Measurements from ENCODE around the gene ARMC12.

Gene ARMC12

DNA sequence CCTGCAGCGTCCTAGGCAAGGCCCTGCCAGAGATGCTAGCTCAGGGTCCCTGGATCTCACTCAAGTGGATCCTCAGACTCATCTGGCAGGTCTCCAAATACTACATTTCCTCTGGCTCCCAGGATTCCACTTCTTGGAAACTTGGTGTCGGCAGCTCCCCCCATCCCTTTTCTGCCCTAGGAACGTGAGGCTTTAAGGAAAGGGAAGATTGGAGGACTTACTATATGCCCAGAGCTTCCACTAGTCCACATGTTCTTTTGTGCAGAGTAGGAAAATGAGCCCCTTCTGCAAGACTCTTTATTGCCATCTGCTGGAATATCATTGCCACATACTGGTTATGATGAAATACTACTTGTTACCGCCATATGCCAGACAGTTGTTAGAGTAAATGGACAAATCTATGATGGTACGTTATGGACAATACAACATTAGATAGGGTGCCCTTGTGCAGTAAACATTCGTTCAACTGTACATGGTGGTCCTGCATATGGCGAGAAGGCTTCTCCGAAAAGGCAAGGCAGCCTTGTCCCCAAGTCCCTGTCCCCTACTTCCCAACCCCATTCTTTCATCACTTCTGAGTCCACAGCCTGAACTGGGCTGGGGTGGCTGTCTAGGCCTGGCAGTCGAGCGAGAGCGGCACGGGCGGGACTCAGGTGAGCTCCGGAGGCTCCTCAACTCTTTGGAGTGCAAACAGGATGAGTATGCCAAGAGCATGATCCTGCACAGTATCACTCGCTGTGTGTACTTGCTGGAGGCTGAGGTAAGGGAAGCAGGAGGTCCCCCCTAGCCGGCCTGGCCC, 780 bp downstream of the ARMC12 start:
- peak; percentile 86 for DNase-seq

DNA sequence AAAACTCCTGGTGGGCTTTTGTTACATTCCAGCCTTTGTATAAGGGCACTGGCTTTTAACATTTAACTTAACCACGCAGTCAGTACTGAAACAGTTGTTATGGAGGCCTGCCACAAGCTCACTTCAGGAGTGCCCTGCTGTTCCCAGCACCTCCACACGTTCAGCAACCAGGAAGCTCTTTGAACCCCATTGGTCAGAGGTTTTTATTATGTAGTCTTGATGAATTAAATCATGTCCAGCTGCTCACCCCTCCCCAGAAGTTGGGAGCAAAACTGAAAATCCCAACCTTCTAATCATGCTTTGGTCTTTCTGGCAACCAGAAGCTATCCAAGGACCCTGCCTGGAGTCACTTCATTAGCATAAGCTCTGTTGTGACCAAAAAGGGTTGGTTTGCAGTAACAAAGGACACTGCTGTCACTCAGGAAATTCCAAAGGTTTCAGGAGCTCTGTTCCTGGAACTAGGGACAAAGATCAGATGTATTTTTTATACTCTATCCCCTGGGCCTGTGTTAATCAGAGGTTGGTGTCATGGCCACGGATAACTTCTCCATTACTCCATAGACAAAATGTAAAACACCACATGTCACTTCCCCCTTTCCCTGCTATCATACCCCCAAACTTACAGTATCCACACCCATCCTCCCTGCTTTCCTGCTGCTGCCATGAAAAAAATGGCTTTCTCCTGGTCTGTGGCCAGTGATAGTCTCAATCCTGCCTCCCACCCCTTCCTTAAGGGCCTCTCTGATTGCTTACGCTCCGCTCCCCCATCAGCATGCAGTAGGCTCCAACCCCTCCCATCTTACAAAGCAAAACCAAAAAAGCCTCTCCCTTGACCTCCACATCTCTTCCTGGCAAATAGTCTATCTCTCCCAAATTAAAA, 3.1 kb downstream of the ARMC12 start:
- no peak for DNase-seq

DNA sequence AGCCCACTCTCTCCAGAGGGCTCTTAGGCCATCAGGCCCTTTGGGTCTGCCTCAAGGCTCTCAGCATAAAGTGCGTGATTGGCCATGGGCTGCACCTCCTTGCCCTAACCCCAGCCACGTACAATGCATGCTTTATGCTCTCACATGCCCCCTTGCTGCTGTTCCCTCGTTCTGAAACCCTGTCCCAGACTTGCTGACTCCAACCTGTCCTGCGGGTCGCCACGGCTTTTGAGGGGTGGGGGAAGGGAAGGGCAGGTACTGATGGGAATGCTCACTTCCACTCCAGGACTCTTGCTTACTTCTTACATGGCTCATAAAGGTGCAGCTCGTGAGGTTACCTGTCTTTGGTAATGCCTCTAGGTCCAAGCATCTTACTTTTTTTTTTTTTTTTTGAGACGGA, 6.0 kb downstream of the ARMC12 start:
- DNase-seq = no peak

DNA sequence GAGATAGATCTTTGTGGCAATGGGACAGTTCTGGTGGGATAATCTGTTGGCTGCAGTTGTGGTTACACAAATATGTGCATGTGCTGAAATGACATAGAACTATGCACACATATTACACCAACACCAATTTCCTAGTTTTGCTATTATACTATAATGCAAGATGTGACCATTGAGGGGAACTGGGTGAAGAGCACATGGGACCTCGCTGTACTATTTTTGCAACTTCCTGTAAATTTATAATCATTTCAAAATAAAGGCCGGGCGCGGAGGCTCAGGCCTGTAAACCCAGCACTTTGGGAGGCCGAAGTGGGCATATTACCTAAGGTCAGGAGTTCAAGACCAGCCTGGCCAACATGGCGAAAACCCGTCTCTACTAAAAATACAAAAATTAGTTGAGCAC, 8.7 kb downstream of the ARMC12 start:
- DNase-seq = no peak

DNA sequence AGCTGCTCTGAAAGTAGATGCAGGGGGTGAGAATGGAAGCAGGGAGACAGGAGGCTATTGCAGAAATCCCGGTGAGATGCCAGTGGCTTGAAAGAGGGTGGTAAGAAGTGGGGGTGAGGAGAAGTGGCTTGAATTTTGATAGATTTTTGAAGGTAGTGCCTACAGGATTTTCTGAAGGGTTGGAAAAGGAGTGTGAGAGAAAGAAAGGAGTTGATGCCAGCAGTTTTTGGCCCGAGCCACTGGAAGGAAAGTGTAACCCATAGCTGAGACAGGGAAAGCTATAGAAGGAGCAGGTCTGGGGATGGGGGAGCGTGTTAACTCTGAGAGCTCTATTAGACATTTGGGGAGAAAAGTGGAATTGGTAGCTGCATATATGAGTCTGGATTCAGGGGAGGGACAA, 9.7 kb downstream of the ARMC12 start:
- DNase-seq = no peak

DNA sequence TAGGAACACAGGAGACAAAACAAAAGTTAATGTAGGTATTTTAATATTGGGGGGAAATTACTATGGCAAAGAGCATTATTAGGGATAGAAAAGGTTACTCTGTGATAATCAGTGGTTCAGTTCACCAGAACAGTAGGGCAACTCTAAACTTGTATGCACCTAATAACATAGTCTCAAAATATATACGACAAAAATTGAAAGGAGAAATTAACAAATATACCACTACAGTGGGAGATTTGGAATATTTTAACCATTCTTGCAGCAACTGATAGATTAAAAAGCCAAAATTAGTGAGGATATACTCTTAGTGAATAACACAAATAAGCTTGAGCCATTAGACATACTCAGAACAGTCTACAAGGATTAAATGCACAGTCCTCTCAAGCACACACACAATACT, 11.0 kb downstream of the ARMC12 start:
- DNase-seq = no peak

DNA sequence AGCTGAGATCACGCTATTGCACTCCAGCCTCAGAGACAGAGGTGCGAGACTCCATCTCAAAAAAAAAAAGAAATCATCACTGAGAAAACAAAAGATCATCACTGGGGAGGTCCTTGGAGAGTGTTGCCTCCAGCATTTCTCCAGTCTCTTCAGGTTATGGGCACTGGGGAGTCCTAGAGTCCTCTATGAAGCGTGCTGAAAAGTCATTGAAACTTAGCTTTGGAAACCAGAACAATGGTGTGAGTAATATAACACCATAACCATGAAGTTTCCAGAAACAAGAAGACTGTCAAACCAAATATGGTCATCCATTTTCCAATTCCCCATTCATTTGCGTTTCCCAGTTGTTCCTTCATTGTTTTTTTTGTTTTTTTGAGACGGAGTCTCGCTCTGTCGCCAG, 13.7 kb downstream of the ARMC12 start:
- no peak for DNase-seq

DNA sequence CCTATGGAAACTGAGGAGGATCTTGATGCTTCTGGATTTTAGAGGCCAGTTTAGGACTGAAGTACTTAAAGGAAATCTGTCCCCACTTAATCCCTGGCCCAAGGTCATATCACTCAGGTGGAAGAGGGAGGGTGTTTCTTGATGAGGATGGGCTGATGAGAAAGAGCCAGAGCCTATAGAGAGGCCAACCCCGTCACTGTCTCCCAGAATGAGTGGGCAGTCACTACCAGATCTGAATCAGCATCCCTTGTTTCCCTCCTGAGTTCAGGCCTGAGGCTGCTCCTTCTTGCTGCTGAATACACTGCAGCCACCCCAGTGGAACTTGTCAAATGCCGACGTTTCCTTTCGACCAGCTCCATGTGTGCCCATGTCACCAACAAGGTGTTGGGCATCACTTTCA, 14.8 kb downstream of the ARMC12 start:
- DNase-seq = no peak

DNA sequence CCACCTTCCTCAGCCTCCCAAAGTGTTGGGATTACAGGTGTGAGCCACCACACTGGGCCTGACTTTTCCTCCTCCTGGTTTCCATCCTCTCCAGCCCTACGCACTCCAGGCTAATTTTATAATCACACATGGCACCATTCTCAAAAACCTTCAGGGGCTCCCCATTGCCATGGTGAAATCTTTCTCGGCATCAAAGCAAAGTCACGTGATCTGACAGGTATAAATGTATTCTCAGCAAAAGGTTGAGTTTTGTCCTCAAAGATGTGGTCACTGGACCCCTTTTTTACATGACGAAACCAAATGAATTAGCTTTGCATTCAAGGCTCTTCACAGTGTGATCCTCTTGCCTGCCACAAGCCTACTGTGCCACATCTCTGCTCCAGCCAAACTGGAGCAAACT, 15.5 kb downstream of the ARMC12 start:
- DNase-seq = no peak

DNA sequence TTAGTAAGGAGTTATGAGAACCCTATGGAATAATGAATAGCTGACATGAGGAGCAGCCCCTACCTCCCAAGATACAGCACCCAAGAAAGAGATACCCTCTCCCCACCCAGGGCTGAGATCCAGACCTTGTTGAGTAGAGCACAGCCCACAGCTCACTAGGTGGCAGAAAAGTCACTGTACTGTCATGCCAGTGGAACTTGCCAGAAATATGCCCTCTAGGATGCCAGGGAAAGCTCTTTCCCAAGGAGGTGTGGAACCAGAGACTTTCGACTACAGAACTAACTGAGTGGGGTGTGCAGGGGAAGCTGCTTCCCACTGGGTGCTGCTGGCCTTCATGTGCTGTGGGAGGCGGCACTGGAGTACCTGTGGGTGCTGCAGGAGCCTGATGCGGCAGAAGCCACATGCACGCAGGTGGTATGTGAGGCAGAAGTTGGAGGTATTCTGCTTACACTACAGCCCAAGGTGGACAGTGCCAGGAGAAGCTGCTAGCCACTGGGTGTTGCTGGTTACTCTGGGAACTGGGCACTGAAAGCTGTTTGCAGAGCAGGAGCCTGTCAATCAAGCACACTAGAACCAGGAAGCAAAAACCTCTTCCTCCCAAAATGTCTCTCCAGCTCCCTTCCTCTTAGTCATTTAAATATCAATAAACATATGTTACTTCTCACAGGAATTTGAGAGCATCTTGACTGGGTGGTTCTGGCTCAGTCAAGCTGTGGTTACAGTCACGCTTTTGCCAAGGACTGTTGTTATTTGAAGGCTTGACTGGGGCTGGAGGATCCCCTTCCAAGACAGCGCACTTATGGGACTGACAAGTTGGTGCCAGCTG, 17.8 kb downstream of the ARMC12 start:
- DNase-seq = no peak

DNA sequence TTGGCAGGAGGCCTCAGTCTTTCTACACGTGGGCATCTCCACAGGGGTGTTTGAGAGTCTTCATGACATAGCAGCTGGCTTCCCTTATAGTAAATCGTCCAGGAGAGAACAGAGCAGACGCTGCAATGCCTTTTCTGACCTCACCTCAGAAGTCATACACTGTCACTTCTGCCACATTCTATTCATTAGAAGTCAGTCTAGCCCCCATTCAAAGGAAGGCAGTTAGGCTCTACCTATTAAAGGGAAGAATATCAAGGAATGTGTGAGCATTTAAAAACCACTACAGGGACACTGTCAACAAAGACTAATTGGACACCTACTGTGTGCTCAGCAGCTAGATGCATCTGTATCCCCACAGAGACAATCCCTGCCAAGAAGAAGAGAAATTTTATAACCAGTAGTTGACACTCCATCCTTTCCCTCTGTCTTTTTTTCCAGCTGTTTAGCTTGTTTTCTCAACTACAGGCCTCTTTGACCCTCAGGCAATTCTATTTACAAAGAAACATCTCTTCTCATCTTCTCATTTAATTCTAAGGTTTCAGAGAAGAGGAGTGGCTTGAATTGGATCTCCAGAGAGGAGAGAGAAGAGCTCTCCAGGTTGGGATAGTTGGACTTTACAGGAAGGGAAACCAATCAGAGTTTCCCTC, 18.6 kb downstream of the ARMC12 start:
- DNase-seq = no peak

DNA sequence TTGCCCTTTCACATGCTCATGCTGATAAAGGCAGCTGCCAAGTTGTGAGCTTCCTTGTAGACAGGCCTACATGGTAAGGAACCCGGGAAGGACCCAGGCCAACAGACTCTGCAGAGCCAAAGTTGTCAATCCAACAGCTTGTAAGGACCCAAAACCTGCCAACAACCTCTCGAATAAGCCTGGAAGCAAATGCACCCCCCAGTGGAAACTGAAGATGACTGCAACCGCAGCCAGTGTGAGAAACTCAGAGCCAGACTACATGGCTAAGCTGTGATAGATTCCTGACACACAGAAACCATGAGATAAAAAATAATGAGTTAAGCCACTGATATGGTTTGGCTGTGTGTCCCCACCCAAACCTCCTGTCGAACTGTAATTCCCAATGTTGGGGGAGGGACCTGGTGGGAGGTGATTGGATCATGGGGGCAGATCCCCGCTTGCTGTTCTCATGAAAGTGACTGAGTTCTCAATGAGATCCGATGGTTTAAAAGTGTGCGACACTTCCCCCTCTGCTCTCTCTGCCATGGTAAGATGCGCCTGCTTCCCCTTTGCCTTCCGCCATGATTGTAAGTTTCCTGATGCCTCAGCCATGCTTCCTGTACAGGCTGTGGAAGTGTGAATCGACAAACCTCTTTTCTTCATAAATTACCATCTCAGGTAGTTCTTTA, 20.8 kb downstream of the ARMC12 start:
- DNase-seq = peak; percentile 60

DNA sequence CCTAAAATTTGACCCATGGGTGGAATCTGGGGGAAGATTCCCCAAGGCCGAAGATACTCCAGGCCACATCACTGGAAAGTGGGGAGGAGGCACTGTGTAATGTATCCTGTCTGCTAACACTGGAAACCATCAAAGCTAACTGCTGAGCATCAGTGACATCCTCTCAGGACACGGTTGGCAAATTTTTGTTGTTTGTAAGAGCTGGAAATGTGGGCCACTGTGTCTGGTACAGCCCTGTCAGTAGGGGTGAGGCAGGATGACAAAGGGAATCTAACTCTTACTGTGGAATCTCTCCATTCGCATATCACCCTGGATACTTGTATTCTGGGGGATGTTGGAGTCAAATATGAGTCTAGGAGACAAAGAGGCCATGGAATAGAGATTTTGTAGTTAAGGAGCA, 22.6 kb downstream of the ARMC12 start:
- DNase-seq = no peak

DNA sequence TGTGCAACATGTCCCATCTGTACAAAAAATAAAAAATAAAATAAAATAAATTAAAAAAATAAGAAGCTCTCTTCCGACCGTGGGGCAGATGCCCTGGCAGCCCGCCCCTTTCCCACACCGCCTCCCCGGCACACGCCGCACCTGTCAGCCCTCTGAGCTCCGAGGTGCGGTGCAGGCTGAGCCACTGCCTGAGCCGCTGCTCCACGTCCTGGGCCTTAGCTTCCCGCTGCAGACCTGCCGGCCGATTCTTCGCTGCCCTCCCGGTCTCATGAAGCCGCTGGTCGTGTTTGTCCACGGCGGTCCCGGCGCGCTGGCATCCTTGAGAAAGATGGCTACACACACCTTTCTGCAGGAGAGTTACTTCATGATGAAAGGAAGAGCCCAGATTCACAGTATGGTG, 28.9 kb downstream of the ARMC12 start:
- no peak for DNase-seq

DNA sequence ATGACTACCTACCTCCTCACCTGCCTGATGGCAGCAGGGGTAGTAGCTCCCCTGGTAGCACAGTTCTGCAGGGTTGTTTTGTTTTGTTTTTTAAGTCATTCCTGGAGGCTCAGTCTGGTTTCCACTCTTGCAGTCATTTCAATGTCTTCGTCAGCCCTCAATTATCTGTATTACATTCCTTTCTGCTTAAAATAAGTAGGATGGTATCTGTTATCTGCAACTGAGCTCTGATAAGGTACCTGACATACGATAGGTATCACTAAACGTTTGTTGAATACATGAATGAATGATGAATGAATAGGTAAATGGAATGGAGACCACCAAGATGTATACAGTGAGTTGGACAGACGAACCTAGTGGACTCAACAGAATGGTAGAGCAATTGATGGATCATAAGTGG, 32.4 kb downstream of the ARMC12 start:
- no peak for DNase-seq

DNA sequence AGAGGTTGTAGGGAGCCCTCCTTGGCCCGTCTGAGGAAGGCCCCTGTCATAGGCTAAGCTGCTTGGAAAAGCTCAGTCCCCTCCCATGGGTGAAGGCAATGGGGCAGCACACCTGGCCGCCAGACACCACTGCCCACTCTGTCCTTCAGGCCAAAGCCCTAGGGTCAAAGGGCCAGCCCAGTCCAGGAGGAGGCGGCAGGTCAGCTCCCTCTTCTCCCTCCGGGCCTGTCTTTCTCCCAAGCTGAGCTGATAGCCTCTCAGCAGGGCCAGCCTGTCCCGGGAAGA, 34.5 kb downstream of the ARMC12 start:
- no peak for DNase-seq

DNA sequence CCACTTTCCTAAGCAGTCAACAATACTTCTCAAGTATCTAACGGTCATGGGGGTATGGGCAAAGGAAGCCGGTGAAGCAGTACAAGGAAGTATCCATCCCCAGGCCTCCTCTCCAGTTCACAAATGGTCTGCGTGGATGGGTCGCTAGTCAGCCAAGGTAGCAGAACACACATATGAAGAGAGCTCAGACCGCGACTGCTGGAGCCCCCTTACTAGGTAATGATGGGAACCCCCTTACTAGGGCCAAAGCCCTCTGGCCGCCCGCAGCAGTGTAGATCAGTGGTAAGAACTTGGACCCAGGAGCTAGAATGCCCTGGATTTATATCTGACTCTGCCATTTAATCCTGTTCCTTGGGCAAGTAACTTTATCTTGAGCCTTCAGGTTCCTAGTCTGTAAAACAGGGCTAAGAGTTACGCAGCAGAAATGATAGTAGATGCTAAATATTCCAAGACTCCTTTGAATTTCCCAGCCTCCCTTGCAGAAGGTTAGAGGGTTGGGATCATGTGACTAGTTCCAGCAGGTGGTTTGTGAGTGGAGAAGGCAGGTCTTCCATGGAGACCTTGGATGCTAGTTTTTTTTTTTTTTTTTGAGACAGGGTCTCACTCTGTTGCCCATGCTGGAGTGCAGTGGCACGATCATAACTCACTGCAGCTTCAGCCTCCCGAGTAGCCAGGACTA, 37.4 kb downstream of the ARMC12 start:
- DNase-seq = no peak

DNA sequence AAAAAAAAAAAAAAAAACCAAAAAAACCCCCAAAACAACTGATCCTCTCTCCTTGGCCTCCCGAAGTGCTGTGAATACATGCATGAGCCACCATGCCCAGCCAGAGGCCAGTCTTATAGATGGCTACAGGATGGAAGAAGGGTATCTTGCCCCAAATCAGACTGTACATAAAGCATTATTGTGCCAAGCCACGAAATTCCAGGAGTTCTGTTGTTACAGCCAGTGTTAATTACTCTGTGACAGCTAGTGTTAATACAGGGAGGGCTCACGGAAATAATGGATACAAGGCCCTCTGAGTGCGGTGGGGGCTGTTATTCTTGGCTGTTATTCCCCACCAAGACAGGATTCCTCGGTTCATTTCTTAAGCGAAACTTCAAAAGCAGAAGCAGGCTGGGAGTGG, 38.2 kb downstream of the ARMC12 start:
- no peak for DNase-seq

DNA sequence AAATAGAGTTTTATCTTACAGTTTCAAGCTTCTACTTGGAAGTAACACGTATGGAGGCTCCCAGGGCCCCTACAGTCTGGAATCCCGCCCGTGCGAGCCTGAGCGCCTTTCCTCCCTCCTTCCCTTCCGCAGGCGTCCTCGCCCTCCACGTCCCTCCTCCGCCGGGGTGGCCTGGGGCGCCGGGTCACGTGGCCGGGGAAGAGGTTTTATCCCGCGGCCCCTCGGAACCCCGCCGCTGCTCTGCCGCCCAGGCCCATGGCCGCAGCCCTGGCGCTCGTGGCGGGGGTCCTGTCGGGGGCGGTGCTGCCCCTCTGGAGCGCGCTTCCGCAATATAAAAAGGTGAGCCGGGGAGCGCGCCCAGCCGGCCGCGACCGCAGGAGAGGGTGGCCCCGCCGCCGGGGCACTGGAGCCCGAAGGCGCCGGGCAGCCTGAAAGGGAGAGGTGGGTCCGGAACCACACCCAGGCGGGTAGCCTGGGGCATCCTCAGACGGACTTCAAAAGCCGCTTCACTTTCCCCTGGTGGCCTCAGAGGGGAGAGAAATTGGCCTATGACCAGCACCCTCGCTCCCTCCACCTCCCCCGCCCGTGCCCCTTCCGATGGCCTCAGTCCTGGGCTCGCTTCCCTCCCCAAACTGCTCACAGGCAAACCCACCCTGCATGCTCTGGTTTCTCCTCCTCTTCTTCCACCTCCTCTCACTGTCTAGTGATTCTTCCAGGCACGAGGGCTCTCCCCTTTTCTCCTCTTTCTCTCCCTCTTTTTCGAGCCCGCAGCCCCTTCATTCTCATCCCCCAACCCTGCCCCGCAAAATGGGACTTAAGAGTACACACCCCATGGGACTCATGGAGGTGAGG, 39.8 kb downstream of the ARMC12 start, which contains the start of gene CLPSL2:
Gene CLPSL2, plus strand, starts transcription at position 235 of the 852 bp plus-strand sequence. Its CDS starts 21 bp downstream, at position 256.
- DNase-seq = no peak

DNA sequence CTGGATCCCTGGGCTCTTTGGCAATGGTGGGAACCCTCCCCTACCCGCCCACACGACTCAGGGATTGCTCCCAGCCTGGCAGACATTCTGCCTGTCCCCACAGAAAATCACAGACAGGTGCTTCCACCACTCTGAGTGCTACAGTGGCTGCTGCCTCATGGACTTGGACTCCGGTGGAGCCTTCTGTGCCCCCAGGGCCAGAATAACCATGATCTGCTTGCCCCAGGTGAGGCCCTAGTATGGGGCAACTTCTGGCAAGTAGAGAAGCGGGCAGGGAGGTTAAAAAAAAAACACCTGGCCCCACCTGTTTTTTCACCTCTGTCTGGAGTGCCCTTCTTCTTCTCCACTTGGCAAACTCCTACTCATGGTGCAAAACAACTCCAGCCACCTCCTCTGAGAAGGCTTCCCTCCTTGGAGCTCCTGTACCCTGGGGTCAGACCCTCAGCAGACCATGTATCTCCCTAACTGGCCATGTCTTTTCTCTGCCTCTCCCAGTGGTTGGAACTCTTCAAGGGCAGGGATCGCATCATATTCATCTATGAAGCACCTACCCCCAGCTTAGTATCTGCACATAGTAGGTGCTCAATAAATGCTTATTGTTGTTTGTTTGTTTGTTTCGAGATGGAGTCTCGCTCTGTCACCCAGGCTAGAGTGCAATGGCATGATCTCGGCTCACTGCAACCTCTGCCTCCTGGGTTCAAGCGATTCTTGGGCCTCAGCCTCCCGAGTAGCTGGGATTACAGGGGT, 40.7 kb downstream of the ARMC12 start:
- no peak for DNase-seq
